Activated CD4-positive, alpha-beta T cell treated with anti-CD3 and anti-CD28 coated beads, Interleukin-2, Interleukin-6, amounts not matched to agents 100 ng/mL and 50 ng/mL, durations not matched to agents 16 hours and 8 hours (primary cell): ENCODE data around the gene TUBB1.

Experiments
- DNase-seq: peaks from one replicate; pipeline ENCODE4 v3.0.0-alpha.2; 2020

Gene TUBB1

DNA sequence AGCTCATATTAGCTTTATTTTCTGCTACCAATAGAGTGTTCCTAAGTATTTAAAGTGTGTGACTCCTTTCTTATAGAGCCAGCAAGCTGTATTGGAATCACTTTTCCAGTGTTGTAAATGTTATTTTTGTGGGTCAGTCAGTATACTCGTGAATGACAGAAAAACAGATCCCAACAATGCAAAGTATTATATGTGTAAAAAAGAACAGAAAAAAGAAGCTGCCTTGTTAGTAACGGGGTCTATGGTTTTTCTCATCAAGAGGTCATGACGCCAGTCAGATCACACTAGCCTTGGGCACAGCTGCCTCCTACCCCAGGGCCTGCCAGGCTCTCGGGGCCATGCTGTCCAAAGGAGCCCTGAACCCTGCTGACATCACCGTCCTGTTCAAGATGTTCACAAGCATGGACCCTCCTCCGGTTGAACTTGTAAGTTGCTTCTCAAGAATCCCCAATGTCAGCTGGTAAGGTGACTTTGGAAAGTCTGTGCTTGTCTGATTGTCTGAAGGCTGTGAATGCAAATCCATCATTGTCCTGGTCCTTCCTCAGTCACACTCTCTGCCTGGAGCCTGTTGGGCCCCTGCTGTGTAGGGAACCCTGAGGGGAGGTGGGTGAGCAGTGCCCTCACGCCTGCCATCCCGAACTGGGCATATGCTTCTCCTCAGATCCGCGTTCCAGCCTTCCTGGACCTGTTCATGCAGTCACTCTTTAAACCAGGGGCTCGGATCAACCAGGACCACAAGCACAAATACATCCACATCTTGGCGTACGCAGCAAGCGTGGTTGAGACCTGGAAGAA is 28.4 kb upstream of the TUBB1 start:
- no peak for DNase-seq

DNA sequence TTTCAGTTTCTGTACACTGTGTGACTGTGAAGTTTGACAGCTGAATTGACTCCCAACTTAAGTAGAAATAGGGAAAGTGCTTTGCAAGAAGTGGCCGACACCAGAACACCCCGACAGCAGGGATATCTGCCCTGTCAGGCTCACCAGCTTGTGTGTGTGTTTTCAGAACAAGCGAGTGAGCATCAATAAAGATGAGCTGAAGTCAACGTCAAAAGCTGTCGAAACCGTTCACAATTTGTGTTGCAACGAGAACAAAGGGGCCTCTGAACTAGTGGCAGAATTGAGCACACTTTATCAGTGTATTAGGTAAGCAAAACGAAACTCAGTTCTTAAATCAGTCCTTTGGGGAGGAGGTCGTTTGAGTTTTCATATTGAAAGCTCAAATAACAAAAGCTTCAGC is 27.5 kb upstream of the TUBB1 start:
- no peak for DNase-seq

DNA sequence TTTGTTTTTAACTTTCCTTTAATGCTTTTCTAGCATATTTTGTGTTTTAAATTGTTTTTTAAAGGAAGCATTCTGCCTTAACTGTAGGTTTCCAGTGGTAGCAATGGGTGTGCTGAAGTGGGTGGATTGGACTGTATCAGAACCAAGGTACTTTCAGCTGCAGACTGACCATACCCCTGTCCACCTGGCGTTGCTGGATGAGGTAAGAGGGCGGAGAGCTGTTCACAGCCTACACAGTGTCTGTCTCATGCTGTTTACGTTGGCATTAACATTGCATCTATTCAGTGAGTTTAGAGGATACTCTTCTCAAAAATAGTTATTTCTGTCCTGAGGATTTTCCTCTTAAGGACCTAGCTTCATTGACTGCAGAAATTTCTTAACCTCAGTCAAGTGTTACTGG is 26.3 kb upstream of the TUBB1 start:
- DNase-seq = no peak

DNA sequence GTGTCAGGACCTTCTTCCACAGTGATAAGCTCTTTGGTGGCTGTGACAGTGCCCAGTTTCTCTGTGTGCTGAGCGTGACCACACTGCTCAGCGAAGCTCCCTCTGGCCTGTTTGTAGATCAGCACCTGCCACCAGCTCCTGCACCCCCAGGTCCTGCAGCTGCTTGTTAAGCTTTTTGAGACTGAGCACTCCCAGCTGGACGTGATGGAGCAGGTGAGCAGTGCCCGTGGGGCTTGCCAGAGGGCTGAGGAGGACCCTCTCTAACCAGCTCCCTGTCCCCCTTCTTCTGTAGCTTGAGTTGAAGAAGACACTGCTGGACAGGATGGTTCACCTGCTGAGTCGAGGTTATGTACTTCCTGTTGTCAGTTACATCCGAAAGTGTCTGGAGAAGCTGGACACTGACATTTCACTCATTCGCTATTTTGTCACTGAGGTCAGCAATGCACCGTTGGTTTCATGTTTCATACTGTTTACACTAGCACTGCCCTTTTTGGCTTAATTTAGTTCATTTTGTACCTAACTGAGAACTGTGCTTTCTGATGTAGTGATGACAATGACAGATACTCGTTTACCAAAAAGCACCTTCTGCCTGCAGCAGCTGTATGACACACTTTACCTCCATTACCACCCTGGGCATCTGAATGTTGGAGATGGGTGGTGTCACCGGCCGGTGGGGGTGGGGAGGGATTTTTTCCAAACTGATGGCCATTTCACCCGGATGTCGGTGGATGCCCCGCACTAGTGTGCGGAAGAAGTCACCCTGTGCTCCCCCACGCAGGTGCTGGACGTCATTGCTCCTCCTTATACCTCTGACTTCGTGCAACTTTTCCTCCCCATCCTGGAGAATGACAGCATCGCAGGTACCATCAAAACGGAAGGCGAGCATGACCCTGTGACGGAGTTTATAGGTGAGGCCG is 25.6 kb upstream of the TUBB1 start:
- no peak for DNase-seq

DNA sequence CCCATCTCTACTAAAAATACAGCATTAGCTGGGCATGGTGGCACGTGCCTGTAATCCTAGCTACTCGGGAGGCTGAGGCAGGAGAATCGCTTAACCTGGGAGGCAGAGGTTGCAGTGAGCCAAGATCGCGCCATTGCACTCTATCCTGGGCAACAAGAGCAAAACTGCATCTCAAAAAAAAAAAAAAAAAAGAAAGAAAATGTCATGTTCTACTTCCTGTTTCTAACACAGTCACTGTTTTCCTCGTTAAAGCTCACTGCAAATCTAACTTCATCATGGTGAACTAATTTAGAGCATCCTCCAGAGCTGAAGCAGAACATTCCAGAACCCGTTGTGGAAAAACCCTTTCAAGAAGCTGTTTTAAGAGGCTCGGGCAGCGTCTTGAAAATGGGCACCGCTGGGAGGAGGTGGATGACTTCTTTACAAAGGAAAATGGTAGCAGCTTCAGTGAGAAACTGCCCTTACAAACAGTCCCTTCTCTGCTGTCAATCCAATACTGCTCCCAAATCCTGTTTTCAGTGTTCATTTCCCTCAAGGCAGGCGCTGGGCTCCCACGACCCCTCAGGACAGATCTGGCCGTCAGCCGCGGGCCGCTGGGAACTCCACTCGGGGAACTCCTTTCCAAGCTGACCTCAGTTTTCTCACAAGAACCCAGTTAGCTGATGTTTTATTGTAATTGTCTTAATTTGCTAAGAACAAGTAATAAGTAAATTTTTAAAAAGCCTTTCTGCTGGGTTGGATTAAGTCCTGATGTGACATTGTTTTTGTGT is 24.7 kb upstream of the TUBB1 start:
- no peak for DNase-seq

DNA sequence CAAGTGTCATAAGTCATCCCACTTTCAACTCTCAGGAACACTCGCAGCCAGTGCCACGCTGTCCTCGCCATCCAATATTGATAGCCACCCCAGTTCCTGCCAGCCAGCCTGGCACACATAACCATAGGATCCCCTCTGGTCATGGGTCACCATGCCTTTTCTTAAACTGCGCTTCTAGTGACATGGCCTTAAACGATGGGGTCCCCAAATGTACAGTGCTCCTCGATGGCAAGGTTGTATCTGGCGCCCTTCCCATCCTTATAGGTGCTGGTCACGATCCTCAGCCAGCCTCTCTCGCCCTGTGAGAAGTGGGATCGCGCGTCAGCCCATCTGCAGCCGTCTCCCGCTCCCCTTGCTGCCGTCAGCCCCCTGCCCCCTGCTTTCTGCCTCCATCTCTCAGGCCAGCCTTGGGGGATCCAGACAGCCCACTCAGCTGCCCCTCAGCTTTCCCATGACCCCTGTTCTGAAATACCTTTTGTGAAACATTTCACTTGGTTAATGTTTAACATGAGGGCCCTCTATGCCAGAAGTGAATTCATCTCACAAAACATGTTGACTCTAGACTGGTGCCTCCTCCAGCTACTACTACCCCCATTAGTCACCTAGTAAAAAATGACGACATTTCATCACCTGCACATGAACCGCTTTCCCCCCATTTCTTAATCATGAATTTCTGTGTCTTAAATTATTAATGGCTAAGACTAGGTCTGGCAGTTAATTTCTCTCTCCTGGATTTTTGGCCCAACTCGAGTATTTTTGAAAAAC is 23.6 kb upstream of the TUBB1 start:
- no peak for DNase-seq

DNA sequence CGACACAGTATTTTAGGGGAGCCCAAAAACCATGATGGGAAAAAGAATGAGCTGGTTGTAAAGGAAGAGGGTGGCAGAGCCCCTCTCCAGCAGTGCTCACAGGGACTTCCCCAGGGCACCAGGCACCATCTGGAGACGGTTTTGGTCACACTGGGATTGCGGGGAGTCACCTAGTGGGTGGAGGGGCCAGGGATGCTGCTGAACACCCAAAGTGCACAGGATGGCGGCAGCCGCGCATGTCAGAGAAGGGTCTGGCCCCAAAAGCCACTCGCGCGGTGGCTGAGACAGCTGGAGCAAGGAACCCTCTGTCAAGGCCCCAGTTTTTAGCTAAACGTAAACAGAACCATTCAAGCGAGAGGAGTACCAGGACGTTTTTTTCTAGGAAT is 23.0 kb upstream of the TUBB1 start:
- DNase-seq = no peak

DNA sequence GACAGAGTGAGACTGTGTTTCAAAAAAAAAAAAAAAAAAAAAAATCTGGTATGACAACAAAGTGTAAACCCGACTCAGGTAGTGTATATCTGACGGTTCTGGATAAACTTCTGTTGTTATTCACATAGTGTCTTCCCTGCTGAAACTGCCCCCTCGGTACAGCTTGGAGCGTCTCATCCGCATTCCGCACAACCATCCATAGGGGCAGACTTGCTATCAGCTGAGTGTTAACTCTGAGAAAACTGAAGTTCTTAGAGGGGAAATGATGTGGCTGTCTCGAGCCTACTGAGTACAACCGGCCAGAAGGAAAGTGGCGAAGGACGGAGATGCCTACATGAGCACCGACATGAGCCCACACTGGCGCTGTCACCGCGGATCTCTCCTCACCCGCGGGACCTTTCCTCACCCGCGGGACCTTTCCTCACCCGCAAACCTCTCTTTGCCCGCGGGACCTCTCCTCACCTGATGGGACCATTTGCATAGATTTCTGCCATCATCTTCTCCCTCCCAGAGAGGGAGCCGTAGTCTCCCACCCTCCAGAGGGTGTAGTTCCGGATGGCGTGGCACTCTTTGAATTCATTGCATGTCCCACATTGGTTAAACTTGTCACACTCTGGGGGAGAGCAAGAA is 22.0 kb upstream of the TUBB1 start:
- no peak for DNase-seq

DNA sequence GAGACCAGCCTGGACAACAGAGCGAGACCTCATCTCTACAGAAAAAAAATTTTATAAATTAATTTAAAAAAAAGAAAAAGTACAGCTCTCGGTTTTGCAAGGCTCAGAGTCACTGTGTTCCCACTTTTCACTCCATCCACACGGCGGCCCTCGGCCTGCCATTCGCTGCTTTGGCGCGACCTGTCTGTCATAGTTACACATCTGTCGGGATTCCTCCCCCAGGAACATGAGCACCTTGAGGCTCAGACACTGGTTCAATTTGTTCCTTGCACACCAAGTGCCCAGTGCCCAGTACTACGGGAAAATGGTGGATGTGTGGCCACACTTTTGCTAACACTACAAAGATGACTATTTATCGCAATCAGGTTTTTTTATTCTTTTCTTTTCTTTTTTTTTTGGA is 20.6 kb upstream of the TUBB1 start:
- no peak for DNase-seq

DNA sequence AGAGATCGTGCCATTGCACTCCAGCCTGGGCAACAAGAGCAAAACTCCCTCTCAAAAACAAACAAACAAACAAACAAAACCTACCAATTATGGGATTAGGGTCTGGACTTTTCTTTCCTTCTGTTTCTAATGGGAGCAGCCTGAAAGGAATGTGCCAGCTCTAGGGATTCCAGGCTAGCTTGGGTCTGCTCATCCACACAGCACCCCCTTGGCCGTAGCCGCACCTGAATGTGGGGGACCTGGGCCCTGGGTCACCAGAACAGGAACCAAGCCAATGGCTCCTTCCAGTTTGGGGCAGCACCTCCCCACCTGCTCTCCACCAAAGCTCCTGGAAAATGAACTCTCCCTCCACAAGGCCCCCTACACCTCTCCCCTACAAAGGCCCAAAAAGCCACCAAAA is 18.9 kb upstream of the TUBB1 start:
- no peak for DNase-seq

DNA sequence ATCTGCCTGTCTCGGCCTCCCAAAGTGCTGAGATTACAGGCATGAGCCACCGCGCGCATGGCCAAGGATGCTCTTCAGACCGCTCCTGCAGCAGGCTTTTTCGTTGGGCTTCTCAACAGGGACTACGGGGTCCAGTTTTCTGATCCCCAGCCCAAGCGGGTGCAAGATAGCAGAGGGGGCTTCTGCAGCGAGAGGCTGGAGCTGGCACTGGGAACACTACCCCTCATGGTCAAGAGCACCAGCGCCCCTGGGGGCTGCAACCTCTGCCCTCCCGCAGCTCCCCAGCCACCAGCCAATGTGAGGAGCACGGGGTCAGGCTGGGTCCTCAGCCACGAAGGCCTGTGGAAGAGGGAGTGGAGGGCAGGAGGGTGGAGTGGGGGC is 18.2 kb upstream of the TUBB1 start:
- no peak for DNase-seq

DNA sequence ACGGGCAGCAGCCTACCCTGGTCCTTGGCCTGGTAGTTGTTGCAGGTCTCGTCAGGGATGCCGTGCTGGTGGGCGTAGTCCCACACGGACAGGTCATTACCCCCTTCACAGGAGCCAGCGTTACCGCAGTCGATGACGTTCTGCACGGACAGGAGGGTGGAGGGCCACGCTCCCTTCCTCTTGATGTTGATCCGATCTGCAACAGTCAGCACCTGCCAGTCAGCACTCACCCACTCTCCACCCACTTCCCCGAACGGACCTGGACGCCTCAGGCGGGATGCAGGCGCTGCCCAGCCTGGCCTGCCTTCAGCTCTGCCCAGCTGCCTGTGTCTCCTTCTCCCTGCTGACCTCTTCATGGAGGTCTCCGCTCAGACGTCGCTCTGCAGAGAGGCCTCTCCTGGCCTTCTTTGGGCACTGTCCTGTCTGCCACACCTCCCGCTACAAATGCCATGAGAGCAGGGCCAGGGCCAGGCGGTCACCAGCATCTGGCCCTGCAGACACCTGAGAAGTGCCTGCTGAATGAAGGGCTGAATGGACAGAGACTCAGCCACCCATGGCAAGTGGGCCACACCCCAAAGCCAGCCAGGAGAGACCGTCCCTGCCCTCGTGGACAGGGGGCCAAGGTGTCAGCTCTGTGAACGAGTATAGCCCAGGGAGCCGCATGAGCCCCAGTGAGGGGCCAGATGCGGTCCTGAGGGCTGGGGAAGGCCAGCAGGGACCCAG is 17.6 kb upstream of the TUBB1 start:
- DNase-seq = no peak

DNA sequence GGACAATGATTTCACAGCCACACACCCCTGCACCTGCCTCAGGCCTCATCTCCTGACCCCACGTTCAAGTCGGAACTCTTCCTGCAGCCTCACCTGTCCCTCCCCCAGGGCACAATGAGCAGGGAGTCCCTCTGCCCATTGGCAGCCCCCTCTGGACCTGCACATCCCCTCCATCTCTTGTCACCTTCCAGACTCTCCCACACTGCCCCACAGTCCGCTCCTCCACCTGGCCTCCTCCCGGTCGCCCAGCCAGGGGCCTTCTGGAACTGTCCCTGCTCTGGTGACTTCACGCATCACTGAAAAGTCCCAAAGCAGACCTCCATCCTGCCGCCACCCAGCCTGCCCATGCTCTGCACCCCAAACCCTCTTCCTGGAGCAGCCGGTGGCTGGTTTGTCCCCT is 16.8 kb upstream of the TUBB1 start:
- no peak for DNase-seq

DNA sequence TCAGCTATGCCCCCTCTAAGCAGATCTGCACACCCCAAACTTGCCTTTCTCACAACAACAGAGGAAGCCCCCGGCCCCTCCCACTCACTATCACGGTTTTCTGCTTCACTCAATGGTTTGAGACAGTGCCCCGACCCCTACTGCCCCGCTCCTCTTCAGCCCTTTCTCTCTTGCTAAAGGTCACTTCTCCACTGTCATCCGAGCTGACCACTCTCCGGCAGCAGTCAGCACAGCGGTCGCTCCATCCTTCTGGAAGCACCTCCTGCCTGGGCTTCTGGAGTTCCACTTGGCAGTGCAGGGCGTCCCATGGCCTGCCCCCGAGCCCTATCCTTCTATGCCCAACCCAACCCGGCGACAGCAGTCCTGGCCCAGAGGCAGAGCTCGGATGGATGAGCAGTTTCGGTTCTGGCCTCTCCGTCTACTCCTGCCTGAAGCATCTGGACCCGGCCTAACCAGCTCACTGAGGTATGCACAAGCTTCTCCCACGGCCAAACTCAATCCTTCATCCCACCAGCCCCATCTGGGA is 16.3 kb upstream of the TUBB1 start:
- DNase-seq = no peak

DNA sequence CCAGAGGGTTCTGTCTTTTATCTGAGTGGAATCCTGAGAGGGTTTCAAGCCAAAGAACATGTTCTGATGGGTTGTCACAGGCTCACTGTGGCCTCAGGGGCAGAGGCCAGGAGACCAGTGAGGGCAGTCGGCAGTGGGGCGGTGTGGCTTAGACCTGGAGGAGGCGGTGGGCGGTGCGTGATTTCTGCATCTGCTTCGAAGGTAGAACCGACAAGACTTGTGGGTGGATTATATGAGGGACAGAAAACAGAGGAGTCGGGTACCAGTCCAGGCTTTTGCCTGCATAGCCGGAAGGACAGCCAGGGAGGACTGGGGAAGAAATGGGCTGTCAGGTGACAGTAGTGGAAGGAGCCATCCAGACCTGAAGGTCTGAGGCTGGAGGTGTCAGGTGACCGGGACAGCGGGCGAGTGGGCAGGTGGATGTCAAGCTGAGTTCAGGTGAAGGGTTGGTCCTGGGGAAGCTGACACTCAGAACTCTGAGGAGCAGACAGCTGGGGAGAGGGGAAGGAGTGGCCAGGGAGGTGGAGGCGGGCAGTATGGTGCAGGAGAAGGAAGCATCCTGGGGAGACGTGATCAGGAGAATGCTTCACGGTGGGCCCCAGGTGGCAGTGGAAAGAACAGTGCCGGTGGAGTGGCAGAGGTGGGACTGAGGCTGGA is 15.3 kb upstream of the TUBB1 start:
- no peak for DNase-seq

DNA sequence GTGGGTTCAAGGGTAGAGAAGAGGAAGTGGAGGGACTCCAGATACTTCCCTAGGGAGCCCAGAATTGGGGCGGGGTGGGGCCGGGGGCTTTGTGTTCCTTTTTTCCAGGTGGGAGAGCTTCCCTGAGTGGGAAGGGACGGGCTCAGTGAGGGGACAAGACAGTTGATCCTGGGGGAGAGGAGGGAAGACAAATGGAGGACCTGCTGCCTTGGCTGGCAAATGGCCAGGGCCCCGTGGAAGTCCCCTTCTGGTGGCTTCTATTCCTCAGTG is 14.8 kb upstream of the TUBB1 start:
- DNase-seq = no peak

DNA sequence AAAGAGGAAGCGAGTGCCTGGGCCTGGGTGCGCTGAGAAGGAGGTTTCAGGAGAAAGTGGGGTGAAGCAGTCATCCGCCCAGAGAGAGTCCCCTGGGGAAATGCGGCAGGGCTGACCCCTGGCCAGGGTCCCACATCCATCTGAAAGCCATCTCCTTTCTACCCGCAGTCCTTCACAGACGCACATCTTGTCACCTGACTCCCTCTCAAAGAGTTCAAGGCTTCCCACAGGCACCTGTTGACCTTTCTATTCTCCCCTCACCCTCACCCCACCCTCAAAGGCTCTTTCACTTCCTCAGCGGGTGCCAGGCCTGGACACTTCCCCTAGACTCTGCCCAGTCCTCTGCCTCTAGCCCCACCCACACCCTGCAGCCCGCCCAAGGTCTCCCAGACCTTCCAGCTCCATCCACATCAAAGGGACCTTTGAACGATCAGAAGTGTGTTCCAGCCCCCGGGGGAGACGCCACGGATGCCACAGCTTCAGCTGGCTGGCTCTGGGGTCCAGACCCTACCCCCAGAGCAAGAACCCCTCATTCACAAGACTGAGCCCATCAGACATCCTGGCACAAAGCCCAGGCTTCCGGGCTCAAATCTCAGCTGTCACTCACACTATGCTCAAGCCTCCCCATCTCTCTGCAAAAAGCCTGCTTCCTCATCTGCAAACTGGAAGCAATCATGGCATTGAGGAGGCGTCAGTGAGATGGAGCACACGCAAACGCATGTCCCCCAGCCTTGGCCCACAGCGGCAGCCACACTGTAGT is 14.3 kb upstream of the TUBB1 start:
- peak; percentile 43 for DNase-seq

DNA sequence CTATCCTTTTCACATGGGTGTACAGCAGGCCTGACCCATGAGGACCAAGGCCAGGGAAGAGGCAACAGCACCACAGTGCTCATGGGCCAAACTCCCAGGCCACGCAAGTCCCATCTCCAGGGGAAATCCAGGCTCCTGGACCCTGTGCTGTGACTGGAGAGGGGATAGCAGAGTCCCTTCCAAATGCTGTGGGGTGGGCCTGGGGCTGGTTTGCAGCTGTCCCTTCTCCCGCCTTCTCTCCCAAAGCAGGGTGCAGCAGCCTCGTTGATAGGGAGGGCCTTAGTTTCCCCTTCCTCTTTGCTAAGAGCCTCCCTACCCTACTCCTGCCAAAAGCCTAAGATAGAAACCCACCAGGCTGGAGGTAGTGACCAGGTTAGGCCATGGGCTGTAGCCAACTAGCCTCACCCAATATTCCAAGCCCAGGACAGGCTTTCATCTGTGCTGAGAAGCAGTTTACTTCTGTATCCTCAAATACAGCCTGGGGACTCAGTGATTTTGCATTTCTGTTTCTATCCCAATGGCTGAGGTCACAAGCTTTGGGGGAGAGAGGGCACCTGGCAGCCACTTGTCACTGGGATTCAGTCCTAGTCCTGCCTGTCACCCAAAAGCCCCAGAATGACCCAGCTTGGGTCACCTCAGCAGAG is 13.6 kb upstream of the TUBB1 start:
- DNase-seq = no peak

DNA sequence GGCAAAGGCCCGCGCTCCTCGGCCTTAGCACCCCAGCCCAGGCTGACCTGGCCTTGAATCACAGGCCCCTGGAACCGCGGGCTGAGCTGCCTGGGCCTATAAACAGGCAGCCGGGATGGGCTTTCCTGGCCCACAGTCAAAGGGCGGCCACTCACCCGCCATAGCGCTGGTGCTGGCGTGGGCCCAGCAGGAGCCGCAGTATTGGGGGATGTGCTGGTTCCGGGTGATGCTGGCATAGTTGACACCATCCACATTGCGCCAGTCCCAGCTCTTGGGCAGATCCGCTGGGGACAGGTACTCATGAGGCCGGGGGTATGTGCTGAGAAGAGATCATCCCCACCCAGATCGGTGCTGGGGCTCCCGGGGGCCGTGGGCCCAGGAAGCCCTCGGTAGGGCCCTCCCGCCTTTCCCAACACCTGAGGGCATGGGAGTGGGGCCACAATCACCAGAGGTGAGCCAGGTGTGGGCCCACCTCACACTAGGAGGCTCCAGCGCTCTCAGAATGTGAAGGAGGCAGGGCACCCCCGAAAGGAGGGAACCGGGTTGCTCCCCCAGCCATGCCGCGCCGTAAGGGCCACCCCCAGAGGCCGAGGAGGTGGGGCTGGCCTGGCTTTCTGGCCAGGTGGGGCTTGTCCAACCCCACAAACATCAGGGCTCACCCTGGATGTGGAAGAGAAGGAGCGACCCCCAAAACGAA is 12.9 kb upstream of the TUBB1 start:
- no peak for DNase-seq
